Liver (tissue), 9 donors: ENCODE results near the gene ACER2. TPM values are rescaled to one million over a fixed set of nuclear protein-coding genes. Genes with fewer than 3 reads are reported as not detected.

Experiments
- DNase-seq: peaks from one replicate; pipeline ENCODE4 v3.0.0-alpha.2; 2017; ENCODE audit warnings: low spot score
- H3K27ac ChIP-seq, 2 donors: one replicate each; pipeline ENCODE4 v1.7.0; 2013; ENCODE audit warnings: inconsistent platforms in 2 of 2, low read length in 2 of 2, control low read depth in 1 of 2, low read depth in 1 of 2, mild to moderate bottlenecking in 1 of 2
- H3K27me3 ChIP-seq, 4 donors: one replicate each; pipeline versions ENCODE4 v1.6.1 to v1.7.0; 2013; ENCODE audit warnings: low read length in 3 of 4, inconsistent platforms in 1 of 4, mild to moderate bottlenecking in 1 of 4, moderate library complexity in 1 of 4; ENCODE audit not compliant: control insufficient read depth in 4 of 4, insufficient read depth in 4 of 4
- H3K36me3 ChIP-seq, 4 donors: one replicate each; pipeline versions ENCODE4 v1.6.1 to v1.7.0; 2013; ENCODE audit warnings: low read length in 3 of 4, mild to moderate bottlenecking in 3 of 4, low read depth in 1 of 4, moderate library complexity in 1 of 4; ENCODE audit not compliant: control insufficient read depth in 4 of 4, insufficient read depth in 3 of 4
- H3K4me1 ChIP-seq, 4 donors: one replicate each; pipeline versions ENCODE4 v1.6.1 to v1.7.0; 2013; ENCODE audit warnings: low read length in 3 of 4, mild to moderate bottlenecking in 3 of 4, moderate library complexity in 1 of 4; ENCODE audit not compliant: control insufficient read depth in 4 of 4, insufficient read depth in 4 of 4
- H3K4me3 ChIP-seq, 3 donors: one replicate each; pipeline versions ENCODE4 v1.6.1 to v1.7.0; 2013; ENCODE audit warnings: low read length in 3 of 3, control low read depth in 1 of 3, low read depth in 1 of 3, mild to moderate bottlenecking in 1 of 3
- H3K9ac ChIP-seq, 2 donors: one replicate each; pipeline ENCODE4 v1.7.0; 2013; ENCODE audit warnings: low read length in 2 of 2, mild to moderate bottlenecking in 2 of 2, moderate library complexity in 2 of 2, control low read depth in 1 of 2, low read depth in 1 of 2
- H3K9me3 ChIP-seq, 4 donors: one replicate each; pipeline versions ENCODE4 v1.6.1 to v1.7.0; 2013; ENCODE audit warnings: low read length in 3 of 4; ENCODE audit not compliant: control insufficient read depth in 4 of 4
- ATF3 ChIP-seq: IDR thresholded peaks from 2 replicates; pipeline ENCODE4 v1.6.1; 2016; ENCODE audit warnings: antibody characterized with exemption
- CTCF ChIP-seq: fragments of 150-350 bp; IDR thresholded peaks from 2 replicates; pipeline ENCODE4 v1.5.1; 2017; ENCODE audit warnings: improper control_type of control experiment, low read depth, low read length; ENCODE audit not compliant: missing input control
- GABPA ChIP-seq, 2 donors: IDR thresholded peaks in 1 of 2; conservative IDR thresholded peaks in 1 of 2; 2 replicates each; pipeline ENCODE4 v1.6.1; 2016; ENCODE audit warnings: antibody characterized with exemption in 2 of 2, mild to moderate bottlenecking in 1 of 2, moderate library complexity in 1 of 2
- HNF4A ChIP-seq, 2 donors: conservative IDR thresholded peaks; 2 replicates each; pipeline ENCODE4 v1.6.1; 2016; ENCODE audit warnings: antibody characterized with exemption in 2 of 2, mild to moderate bottlenecking in 2 of 2
- HNF4G ChIP-seq: IDR thresholded peaks from 2 replicates; pipeline ENCODE4 v1.6.1; 2016; ENCODE audit warnings: antibody characterized with exemption
- JUND ChIP-seq, 2 donors: IDR thresholded peaks; 2 replicates each; pipeline ENCODE4 v1.6.1; 2016; ENCODE audit warnings: antibody characterized with exemption in 2 of 2
- MAX ChIP-seq: IDR thresholded peaks from 2 replicates; pipeline ENCODE4 v1.6.1; 2016; ENCODE audit warnings: antibody characterized with exemption
- NR2F2 ChIP-seq: IDR thresholded peaks from 2 replicates; pipeline ENCODE4 v1.6.1; 2016; ENCODE audit warnings: antibody characterized with exemption
- REST ChIP-seq: IDR thresholded peaks from 2 replicates; pipeline ENCODE4 v1.6.1; 2016; ENCODE audit warnings: antibody characterized with exemption, mild to moderate bottlenecking
- SP1 ChIP-seq: IDR thresholded peaks from 2 replicates; pipeline ENCODE4 v1.6.1; 2018; ENCODE audit warnings: antibody characterized with exemption, mild to moderate bottlenecking
- TAF1 ChIP-seq: conservative IDR thresholded peaks from 2 replicates; pipeline ENCODE4 v1.6.1; 2016; ENCODE audit warnings: antibody characterized with exemption, mild to moderate bottlenecking
- YY1 ChIP-seq: IDR thresholded peaks from 2 replicates; pipeline ENCODE4 v1.6.1; 2016; ENCODE audit warnings: antibody characterized with exemption, mild to moderate bottlenecking
- ZBTB33 ChIP-seq: IDR thresholded peaks from 2 replicates; pipeline ENCODE4 v1.6.1; 2016; ENCODE audit warnings: antibody characterized with exemption
- WGBS: extraction: QIAGEN DNeasy Blood & Tissue Kit; methylation state at CpG from one replicate; pipeline ENCODE4 v1.1.7; 2013; 5-methylcytosine and 5-hydroxymethylcytosine counted together
- polyA plus RNA-seq, 2 donors: library from polyadenylated mRNA; stranded (reverse) in 1 of 2; unstranded in 1 of 2; fragments of 200-250 nt in 1 of 2; fragments of >200 nt in 1 of 2; fragmentation: Nextera tagmentation in 1 of 2; extraction: Ambion mirVana in 1 of 2; gene quantifications; one replicate each; pipeline versions ENCODE4 v1.2.1 to v1.2.3, GENCODE V29; 2013 to 2015
- total RNA-seq, 2 donors: library from RNA; depleted of rRNA; stranded (reverse); fragments of >200 nt; gene quantifications; one replicate each; pipeline ENCODE4 v1.2.3, GENCODE V29; 2014
- donor health status: healthy.
- donor health status: healthy.
- donor health status: healthy.
- donor health status: healthy.
- donor health status: healthy.

ACER2 gene
- total and polyA plus RNA-seq, 4 donors = 0.47 to 4.0 (median 1.9) TPM

- no peak overlapping the region for H3K4me3 ChIP-seq
- H3K9ac ChIP-seq = no peak overlapping the region
- H3K4me1 ChIP-seq = peaks cover 0 to 5% (median 1%) of the 10 kb centered on the region in 4 donors
- no peaks in the 10 kb centered on the region for H3K9me3 ChIP-seq
- WGBS = 56% methylated on average over 2 of the region's 2 CpGs
- H3K27ac ChIP-seq = no peak overlapping the region
- no peak for DNase-seq
- no peaks in the 10 kb centered on the region for H3K36me3 ChIP-seq
- TF ChIP-seq ZBTB33 (no peak), REST (no peak), HNF4A (conservative IDR thresholded peaks at IDR 0.05) (no peak), SP1 (no peak), GABPA (IDR thresholded peaks at IDR 0.05 in 1 of 2, conservative IDR thresholded peaks at IDR 0.05 in 1 of 2) (no peak), HNF4G (no peak), JUND (IDR thresholded peaks at IDR 0.05) (no peak), MAX (no peak), CTCF (no peak), YY1 (no peak), ATF3 (no peak), TAF1 (no peak)
- H3K27me3 ChIP-seq = no peaks in the 10 kb centered on the region
Measured at GRCh38 chr9:19493876-19494275, 85.1 kb downstream of the ACER2 start.

GRCh38 chr9:19495186-19496028 lies 86.6 kb downstream of the ACER2 start:
- TF ChIP-seq JUND (IDR thresholded peaks at IDR 0.05) (no peak), GABPA (IDR thresholded peaks at IDR 0.05 in 1 of 2, conservative IDR thresholded peaks at IDR 0.05 in 1 of 2) (no peak), NR2F2 (no peak), YY1 (no peak)
- Histone ChIP-seq H3K9ac (no peak overlapping the region), H3K27ac (no peak overlapping the region), H3K4me3 (no peak overlapping the region), H3K36me3 (no peaks in the 10 kb centered on the region), H3K27me3 (no peaks in the 10 kb centered on the region), H3K9me3 (no peaks in the 10 kb centered on the region), H3K4me1 (peaks cover 0 to 5% (median 1%) of the 10 kb centered on the region in 4 donors)
- 71% methylated on average over 9 of the region's 9 CpGs for WGBS
- no peak for DNase-seq
